ENCODE measurements around the gene MGA.

The MGA gene

GRCh38 chr15:41655716-41656115 lies 4.5 kb upstream of the MGA start:
- peak; percentile 36 for DNase-seq (ENCODE audit: low read depth)
- no peak for TF ChIP-seq CTCF (IDR thresholded peaks at IDR 0.05; ENCODE audit: low read depth, low read length, missing control alignments)
- no peak overlapping the region for H3K4me3 ChIP-seq (ENCODE audit: low read depth, low read length)
- in situ Hi-C loops (cut with HindIII; ENCODE audit: low sequenced_read_pairs) = no loop called here

- in situ Hi-C loops (cut with HindIII; ENCODE audit: low sequenced_read_pairs) = no loop called here
- H3K4me3 ChIP-seq (ENCODE audit: low read depth, low read length) = no peak overlapping the region
- no peak for TF ChIP-seq CTCF (IDR thresholded peaks at IDR 0.05; ENCODE audit: low read depth, low read length, missing control alignments)
- no peak for DNase-seq (ENCODE audit: low read depth)
These were observed 4.0 kb upstream of the MGA start for GRCh38 chr15:41656188-41656587.

- no peak overlapping the region for H3K4me3 ChIP-seq (ENCODE audit: low read depth, low read length)
- in situ Hi-C loops (cut with HindIII; ENCODE audit: low sequenced_read_pairs) = no loop called here
- DNase-seq (ENCODE audit: low read depth) = no peak
- no peak for TF ChIP-seq CTCF (IDR thresholded peaks at IDR 0.05; ENCODE audit: low read depth, low read length, missing control alignments)
These were observed 1.5 kb upstream of the MGA start for GRCh38 chr15:41658689-41659088.

- DNase-seq (ENCODE audit: low read depth) = no peak
- no peak for TF ChIP-seq CTCF (IDR thresholded peaks at IDR 0.05; ENCODE audit: low read depth, low read length, missing control alignments)
- in situ Hi-C loops (cut with HindIII; ENCODE audit: low sequenced_read_pairs) = no loop called here
- H3K4me3 ChIP-seq (ENCODE audit: low read depth, low read length) = no peak overlapping the region
These were observed 1.0 kb upstream of the MGA start for GRCh38 chr15:41659190-41659589.

- TF ChIP-seq CTCF (IDR thresholded peaks at IDR 0.05; ENCODE audit: low read depth, low read length, missing control alignments) = no peak
- DNase-seq (ENCODE audit: low read depth) = no peak
- in situ Hi-C loops (cut with HindIII; ENCODE audit: low sequenced_read_pairs) = no loop called here
- peak overlapping the region; percentile 54 for H3K4me3 ChIP-seq (ENCODE audit: low read depth, low read length)
These were observed 360 bp upstream of the MGA start for GRCh38 chr15:41659855-41660234.

- TF ChIP-seq CTCF (IDR thresholded peaks at IDR 0.05; ENCODE audit: low read depth, low read length, missing control alignments) = no peak
- DNase-seq (ENCODE audit: low read depth) = no peak
- in situ Hi-C loops (cut with HindIII; ENCODE audit: low sequenced_read_pairs) = no loop called here
- H3K4me3 ChIP-seq (ENCODE audit: low read depth, low read length) = peak overlapping the region; percentile 54
These were observed 893 bp downstream of the MGA start for GRCh38 chr15:41661078-41661517.

All from astrocyte of the cerebellum (primary cell).